ENCODE measurements around the gene BZW2. TPM values are rescaled to one million over a fixed set of nuclear protein-coding genes. Genes with fewer than 3 reads are reported as not detected.

The BZW2 gene
- 67.7 TPM for total RNA-seq

DNA sequence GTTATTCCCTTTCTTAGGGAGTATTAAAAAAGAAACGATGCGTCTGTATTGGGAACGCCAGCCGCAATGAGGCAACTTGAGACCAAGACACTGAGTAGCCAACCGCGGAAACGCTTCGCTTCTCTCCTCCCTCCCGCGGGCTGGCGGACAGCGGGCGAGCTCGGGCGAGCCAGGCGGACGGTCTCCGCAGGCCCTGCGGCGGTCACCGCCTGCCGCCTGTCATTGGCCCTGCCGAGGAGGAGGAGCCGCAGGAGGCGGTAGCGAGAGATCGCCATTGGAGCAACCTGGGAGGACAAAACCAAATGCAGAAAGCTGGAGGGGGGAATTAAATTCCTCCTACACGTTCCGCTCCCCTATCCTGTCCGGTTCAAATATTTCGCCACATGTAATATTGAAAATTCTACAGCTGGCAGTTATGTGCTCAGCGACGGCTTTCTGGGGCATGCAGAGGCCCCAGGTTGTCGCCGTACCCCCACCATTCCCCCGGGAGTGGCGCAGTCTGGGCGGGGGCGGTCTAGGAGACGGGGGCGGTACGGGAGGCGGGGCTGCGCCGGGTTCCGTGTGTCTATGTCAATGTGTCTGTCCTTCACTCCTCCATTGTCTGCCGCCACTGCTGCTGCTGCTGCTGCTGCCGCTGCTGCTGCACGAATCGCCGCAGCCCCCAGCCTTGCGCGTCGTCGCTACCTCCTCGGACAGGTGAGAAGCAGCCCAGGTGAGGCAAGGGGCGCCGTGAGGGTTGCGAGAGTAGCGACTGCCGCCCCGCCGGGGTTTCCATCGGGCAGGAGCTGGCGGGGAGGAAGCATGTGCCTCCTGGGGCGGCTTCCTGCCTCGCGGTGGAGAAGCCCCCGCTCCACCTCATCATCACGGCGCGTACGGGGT is at the start of gene BZW2, which contains the start of gene ANKMY2:
TSS of gene BZW2 (plus strand) at position 589 of the 879 bp plus-strand sequence. CDS start 19,263 bp downstream, outside the sequence.
TSS of gene ANKMY2 (minus strand) at position 162 of the 879 bp plus-strand sequence. CDS start 181 bp downstream, outside the sequence.
- DNase-seq = peak; percentile 97

DNA sequence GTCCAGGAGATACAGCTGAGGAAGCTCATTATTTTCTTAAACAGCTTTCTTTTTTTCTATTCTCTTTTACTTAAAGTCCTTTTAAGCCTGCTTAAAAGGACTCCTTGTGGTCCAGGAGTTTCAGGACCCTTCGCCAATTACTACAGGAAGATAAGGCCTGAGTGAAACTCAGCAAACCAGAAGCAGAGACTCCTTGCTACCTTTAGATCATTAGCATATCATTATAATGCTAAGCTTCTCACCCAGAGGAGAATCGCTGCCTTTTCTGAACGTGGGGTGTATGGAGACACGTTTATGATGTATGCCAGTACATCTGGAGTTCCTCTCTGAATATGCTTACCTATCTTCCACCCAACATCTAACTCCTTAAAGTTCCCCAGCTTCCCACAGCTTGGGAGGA is 48.0 kb upstream of the BZW2 start:
- no peak for DNase-seq

DNA sequence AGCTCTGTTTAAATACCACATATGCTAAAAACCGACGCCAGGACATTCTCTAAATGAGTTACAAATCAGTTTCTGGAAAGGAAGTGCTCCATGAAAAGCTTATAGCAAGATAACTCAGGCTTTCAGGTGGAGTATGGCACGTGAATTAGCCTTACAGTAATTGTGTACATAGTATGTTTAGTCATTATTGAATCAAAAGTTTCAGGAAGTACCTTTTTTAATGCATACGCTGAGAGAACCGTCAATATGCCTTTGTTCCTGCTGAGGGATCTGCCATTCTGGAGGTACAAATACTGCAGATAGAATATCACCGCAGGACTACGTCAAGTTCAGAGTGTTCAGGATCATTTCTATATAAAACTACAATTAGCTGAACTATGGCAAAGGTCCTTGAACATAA is 46.1 kb upstream of the BZW2 start:
- no peak for DNase-seq

DNA sequence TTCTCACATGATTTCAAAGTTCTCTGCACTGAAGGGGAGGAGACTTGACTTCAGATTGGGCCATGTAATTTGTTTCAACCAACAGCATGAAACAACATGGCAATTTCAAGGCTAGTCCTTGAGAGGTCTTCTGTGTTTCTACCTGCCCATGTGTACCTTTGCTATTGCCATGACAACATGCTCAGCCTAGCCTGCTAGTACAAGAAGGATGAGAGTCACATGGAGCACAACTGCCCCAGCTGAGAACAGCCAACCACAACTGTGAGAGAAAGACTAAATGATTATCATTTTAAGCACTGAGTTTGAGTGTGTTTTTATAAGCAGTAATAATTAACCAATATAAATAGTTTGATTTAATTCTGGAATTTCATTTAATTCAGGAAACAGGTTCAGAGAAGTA is 42.3 kb upstream of the BZW2 start:
- no peak for DNase-seq

DNA sequence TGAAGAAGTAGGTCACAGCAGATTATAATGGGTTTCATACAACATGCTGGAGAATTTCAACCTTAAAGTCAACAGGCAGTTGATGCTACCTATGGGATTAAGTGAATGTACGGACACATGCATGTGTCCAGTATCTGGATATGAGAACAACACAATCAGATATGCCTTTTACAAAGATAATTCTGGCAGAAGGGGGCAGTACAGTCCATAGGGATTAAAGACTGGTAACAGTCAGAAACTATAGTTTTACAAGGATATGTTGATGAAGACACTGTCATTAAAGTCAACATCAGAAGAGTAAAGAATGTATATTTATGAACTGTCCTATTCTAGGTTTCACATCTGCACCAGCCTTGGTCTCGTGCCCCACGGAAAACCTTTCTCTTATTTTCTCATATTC is 41.9 kb upstream of the BZW2 start:
- DNase-seq = no peak

DNA sequence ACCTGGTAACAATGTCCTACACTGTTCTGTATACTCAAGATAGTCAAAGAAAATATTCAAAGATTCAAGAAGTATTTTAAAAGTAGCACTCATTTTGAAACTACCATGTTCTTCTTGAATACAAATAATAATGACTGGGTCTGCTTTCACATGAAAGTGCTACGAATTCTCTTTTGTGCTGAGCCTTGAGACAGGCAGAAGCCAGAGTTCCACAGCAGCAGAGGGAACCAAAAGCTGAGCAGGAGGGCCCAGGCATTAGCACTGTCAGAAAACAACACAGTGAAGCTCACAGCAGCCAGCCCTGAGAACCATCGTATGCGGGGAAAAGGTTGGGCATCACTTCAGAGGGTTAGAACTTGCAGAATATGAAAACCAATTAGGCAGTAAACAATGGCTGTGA is 39.3 kb upstream of the BZW2 start:
- DNase-seq = no peak

DNA sequence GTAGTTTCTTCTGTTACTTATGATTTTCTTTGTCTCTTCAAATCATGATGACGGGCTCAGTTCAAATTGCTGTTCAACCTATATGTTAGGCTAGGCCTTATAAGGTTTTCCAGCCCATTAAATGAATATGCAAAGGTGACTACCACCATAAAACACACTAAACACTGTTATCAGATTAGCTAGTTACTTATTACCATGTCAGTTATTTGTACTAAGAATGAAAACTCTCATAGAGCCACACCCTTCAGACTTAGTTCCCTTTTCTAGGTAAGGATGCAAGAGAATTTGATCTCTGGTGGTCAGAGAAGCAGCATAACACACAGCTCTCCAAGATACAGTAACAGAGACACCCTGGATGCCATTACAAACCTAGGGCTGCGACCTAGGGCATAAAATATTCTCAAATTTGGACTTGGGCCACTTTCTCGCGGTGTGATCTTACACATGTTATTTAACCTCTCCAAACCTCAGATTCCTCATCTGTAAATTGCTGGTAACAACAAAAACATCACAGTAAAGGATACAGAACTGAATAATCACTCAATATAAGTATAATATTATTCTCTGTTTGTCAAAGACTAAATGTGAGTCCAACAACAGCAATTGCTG is 36.0 kb upstream of the BZW2 start:
- no peak for DNase-seq

DNA sequence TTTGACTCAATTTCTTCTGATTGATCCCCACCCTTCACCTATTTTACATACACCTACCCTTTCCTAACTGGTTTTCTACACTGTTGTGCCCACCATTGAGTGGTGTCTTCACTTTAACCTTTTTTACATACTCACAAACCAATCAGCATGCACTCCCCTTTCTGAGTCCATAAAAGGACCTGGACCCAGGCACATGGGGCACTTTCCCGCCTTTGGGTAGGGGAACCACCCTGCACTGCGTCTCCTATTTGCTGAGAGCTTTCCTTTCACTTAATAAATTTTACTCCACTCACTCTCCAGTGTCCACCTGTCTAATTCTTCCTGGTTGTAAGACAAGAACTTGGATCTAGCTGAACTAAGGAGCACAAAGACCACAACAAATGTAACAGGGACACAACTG is 34.3 kb upstream of the BZW2 start:
- no peak for DNase-seq

DNA sequence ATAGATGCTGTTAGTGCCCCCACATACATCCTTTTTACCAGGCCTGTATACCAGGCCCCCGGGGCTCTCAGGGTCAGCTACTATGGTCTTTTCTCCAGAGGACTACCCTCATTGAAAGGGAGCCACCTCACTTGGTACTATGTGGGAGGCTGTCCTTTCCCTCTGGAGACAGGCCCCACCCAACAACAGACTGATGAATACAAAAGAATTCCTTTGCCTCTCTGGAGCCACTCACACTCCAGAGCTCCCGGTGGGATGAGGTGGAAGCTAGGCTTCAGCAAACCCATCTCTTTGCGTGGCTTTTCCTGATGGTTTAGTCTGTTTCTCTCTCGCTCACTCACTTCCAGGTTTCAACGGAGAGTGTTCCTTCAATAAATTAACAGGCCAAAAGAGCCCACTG is 30.8 kb upstream of the BZW2 start:
- no peak for DNase-seq

DNA sequence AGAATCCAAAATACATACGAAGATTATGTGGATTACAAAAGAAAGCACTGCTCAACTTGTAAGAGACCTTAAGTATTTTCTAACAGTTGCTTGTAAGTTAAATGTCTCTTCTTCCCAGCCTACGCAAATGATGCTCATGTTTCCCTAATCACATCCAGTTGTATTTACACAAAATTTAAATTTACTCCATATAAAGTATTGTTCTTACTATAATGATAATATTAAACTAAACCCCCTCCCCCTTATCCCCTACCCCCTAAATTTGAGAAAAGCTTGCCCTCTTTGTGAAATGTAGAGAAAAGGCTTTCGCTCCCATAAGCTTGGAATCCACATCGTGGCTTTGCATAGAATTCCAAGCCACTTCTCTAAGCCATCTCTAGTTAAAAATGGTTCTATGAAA is 29.9 kb upstream of the BZW2 start:
- no peak for DNase-seq

DNA sequence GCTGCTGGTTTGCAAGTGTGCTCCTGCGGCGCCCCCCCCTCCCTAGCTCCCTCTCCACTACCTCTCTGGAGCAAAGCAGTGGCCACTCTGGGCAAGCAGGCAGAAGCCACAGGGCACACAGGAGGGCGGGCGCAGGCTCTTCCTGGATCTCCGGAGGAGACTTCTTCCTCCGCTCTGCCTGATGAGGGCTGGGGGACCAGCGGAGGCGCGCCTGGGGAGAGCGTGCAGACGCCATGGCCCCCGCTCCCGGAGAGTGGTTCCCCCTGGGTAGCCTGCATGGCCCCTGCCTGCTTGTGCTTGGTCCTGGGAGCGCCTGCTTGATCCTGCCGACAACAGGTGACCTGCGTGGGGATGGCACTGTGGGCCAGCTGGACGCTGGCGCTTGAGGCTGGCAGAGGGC is 29.4 kb upstream of the BZW2 start:
- DNase-seq = no peak

DNA sequence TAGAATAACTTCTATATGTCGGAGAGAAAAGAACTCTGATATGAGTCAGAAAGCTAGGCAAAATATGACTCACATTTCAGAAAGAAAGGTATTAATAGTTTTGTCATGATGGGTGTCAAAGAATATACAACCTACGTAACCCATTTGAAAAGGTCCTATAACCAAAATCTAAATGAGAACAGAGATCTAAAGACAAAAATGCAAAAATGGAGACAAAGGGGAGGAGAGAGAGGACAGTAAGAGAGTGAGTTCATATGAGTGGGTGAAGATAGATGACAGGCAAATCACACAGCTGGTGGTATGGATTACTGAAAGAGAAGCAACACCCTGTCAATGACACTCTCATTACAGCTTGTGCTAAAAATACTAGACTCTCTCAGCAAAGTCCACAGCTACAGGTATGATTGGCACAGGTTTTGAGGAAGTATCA is 26.0 kb upstream of the BZW2 start:
- no peak for DNase-seq

DNA sequence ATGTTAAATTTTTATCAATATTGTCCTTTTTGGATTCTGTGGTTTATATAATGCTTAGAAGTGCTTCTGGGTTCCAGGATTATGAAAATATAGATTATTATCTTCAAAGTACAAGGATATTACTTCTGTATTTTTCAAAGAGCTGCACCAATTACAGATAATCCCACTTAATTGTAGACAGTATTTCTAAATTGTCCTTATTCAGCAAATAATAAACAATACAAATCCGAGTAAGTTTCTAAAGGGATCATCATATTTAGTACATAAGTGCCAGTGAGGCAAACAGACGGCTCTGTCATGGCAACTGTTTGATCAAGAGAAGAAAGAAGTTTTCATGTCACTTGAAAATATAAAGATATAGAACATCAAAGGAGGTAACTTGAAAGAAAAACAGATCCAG is 19.6 kb upstream of the BZW2 start:
- no peak for DNase-seq

DNA sequence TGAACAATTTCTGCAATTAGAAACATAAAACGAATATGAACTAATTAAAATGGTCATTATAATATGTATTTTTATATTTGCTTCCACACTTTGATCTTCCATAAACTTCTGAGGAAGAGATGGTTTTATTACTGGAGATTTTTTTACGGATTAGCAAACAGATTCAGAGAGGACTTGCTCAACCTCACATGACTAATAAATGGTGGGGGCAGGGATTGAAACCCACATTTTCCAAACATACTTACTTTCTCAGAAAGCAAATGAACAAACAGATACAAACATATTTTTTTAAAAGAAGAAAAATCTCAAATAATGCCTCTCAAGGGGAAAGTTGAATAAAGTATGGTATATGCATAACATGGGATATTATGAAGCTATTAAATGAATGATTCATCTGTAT is 18.7 kb upstream of the BZW2 start:
- DNase-seq = no peak

DNA sequence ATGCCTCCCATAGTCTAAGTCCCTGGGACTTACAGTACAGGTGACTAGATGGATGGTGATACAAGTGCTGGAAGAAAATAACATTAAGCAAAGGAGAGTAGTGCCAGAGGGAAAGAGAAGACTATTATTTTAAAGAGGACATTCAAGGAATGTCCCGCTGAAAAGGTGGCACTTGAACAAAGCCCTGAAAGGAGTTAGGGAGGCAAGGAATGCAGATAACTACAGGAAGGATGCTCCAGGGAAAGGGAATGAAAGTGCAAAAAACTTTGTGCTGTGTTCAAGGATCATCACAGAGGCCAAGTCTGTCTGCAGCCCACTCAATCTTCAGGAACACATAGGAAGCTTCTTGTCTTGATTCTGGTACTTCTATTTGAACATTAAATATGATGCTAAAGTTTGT is 15.3 kb upstream of the BZW2 start:
- no peak for DNase-seq

DNA sequence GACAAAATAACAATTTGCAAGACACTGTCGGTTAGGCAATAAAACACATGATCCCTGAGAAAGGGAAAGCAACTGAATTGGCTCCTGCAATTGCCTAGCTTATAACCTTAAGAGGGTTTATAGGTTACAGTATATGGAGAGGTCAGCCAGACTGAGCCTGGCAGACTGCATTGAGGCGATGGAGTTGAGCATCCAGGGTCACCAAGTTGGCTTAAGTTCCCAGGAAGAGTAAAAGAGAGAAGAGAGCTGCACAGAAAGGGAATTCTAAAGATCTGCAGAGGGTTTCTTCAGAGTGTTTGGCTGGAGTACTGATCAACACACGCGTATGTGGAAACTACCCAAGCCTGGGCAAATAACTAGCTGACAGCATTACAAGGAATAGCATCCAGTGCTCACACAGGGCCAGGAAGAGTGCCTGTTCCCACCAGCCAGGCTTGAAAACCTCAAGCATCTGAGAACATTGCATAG is 11.7 kb upstream of the BZW2 start:
- no peak for DNase-seq

DNA sequence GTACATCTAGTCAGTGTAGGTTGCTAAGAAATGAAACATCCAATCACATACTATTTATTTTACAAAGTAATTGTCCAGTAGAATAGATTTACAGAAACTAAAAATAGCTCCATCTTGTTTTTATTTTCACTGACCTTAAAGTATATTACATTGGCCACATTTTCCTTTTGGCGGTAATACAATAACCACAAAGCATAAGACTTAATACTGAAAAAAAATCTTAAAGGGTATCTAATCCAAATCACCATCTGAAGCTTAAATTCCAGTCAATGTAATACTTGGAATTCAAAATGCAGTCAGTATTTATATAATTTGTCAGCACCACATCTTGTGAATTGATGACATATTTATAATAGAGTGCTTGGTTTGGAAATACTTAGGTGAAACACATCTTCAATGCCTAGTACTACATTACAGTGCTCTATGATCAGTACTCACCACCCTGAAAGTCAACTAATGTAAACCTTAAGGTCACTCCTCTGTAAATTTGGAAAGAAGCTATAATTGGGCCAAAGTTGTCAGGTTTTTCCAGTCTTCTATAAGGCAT is 9.4 kb upstream of the BZW2 start:
- DNase-seq = peak; percentile 83

DNA sequence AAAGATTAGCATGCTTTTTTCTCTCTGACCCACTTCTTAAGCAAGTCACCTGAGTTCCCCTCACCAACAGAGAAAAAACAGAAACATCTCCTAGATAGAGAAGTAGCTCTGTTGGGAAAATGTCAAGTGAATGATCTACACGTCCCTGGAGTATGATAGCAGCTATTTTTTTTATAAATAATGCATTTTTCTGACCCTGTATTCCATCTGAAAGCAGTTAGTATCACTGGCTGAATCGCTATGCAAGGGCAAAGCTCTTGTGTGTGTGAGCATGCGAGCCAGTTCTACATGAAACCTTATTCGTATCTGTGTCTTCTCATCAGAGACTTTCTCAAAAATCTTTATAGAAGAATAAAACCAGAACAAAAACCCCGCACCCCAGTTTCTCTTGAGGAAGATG is 8.6 kb upstream of the BZW2 start:
- DNase-seq = peak; percentile 65

DNA sequence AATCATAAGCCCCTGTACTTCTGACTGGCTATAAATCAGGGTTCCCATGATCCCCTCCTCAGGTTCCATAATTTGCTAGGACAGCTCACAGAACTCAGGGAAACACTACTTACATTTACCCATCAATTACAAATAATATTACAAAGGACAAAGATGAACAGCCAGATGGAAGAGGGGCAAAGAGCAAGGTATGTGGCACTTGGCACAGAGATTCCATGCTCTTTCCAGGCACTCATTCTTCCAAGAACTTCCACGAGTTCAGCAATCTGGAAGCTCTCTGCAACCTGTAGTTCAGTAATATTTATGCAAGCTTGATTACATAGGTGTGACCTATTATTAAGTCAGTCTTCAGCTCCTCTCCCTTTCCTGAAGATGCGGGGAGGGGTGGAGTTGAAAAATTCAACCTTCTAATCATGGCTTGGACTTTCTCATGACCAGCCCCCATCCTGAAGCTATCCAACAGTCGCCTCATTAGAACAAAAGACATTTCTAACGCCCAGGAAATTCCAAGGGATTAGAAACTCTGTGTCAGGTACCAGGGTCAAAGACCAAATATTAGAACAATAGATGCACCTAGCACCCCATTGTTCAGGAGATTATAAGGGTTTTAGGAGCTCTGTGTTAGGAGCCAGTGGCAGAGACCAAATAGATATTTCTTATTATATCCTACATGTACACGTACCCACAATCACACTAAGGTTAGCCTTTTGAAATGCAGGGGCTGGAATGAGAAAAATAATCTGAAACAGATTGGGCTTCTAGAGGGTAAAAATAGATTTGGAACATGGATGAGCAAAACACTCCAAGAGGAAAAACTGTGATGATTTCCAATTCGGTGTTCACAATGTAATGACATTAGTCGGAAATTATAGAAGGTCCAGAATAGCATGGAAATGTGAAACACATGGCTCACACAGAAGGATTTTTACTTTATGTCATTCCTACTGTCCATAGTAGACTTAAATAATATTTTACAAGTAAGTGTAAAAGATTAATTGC is 7.4 kb upstream of the BZW2 start:
- DNase-seq = peak; percentile 44

DNA sequence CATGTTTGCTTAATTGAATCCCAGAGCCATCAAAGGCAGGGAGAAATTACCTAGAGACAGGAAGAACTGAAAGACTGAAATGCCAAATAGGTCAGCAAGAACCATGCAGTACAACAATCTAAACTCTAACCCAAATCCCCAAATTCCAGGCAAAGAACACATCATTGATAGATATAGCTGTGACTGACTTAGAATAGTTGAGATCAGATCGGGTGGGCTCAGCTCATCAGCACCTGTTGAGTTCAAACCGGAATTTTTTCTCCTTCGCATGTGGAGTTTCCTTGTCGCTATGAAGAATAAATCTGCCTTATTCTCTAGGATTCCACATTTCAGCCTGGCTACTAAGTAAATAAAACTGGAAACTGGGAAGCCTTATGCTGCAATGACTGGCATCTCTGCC is 1.8 kb upstream of the BZW2 start:
- no peak for DNase-seq

DNA sequence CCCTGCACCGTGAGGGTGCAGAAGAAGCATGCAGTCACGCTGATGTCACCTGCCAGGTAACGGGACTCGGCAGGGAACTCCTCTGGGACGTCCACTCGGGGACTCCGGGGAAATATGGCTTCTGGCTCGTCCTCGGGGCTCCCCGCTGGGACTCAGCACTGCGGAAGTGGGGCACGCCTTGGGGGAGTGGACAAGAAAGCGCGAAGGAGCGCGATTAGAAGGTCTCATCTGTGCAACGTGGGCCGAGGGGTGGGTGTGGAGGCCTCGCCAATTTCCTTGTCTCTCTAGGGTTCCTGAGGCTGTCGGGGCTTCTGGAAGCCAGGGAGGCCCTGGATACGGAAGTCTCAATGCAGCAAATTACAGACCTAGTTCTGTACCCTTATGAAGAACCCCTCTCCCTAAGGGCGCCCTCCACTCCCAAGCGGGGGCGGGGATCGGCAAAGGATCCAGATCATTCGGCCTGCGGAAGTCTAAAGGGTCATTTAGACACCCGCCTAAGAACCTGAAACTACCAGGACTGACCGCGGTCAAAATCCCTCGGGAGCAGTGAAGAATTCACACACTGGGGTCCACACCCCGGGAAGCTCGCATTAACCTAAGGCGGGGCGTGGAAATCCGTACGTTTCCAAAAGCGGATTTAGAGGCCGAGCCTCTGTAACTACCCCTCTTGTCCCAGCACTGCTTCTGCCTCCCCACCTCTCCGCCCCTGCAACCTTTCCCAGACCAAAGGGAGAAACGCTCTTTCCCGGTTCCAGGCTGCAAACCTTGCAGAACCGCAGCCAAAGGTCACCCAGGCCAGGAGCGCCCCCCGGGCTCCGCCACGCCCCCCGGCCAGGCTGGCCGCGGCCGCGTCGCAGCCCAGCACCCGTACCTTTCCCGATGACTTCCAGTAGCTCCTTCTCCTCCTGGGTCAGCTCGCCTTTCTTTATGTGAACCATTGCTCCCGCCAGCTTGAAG is 1.1 kb upstream of the BZW2 start:
- DNase-seq = peak; percentile 37

All from skin of body (tissue), 2 donors.